Spleen (tissue), 7 donors: ENCODE results near the gene KIF19.

Source experiments
- CTCF ChIP-seq, 11 experiments: fragments of 200-600 bp in 7 of 11; fragments of 450-650 bp in 4 of 11; sonication (generic) in 4 of 11; IDR thresholded peaks in 8 of 11; conservative IDR thresholded peaks in 3 of 11; 1 replicate in 7 of 11; 2 replicates in 4 of 11; pipeline versions ENCODE4 v1.4.0 to v1.8.0; 2016 to 2021; ENCODE audit warnings: antibody characterized with exemption in 11 of 11, inconsistent platforms in 4 of 11, mild to moderate bottlenecking in 1 of 11
- POLR2AphosphoS5 ChIP-seq, 3 donors: sonication (generic); formaldehyde crosslinking; IDR thresholded peaks; one replicate each; pipeline ENCODE4 v1.5.1; 2017; ENCODE audit warnings: antibody characterized with exemption in 3 of 3
- donor health status: DM: no; HTN: no; CAD: no; lungs with moderate emphysema.
- donor health status: DM: no; HTN: no; CAD: no.
- donor health status: DM: no; HTN: no; CAD: no.

GRCh38 chr17:74297941-74298340, 28.1 kb upstream of the KIF19 start:
- TF ChIP-seq POLR2AphosphoS5 (IDR thresholded peaks at IDR 0.05) (no peak), CTCF (IDR thresholded peaks at IDR 0.05 in 8 of 11, conservative IDR thresholded peaks at IDR 0.05 in 3 of 11) (no peak)
